Measurements from ENCODE around the gene RECQL.

DNA sequence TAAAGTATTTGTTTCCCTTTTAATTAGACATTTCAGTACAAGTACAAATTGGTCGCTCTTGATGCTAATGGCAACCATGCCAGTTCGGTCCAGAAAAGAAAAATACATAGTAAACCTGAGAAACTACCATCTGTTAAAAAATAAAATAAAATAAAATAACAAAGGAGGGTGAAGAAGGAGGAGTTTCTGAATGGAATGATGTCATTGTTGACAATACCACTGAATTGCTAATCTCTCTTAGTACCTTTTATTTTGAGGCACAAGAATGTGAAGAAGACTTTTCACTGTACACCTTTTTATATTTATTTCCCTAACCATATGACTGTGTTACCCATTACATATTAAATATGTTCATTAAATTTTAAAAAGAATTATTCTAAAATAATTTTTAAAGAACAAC is 44.1 kb upstream of the RECQL start:
- TF ChIP-seq, protein P1, sequence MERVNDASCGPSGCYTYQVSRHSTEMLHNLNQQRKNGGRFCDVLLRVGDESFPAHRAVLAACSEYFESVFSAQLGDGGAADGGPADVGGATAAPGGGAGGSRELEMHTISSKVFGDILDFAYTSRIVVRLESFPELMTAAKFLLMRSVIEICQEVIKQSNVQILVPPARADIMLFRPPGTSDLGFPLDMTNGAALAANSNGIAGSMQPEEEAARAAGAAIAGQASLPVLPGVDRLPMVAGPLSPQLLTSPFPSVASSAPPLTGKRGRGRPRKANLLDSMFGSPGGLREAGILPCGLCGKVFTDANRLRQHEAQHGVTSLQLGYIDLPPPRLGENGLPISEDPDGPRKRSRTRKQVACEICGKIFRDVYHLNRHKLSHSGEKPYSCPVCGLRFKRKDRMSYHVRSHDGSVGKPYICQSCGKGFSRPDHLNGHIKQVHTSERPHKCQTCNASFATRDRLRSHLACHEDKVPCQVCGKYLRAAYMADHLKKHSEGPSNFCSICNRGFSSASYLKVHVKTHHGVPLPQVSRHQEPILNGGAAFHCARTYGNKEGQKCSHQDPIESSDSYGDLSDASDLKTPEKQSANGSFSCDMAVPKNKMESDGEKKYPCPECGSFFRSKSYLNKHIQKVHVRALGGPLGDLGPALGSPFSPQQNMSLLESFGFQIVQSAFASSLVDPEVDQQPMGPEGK (CRISPR knock-in tag; IDR thresholded peaks at IDR 0.05; ENCODE audit: borderline replicate concordance) = no peak
- TF ChIP-seq GLIS3 (CRISPR knock-in tag; IDR thresholded peaks at IDR 0.05) (no peak), OSR1 (CRISPR knock-in tag; IDR thresholded peaks at IDR 0.05) (no peak), ZC3H10 (CRISPR knock-in tag; IDR thresholded peaks at IDR 0.05) (no peak), RARB (CRISPR knock-in tag; IDR thresholded peaks at IDR 0.05) (no peak), ZFP30 (CRISPR knock-in tag; IDR thresholded peaks at IDR 0.05) (no peak), ZNF565 (CRISPR knock-in tag; conservative IDR thresholded peaks at IDR 0.05; ENCODE audit: low read depth) (no peak), ZNF70 (CRISPR knock-in tag; IDR thresholded peaks at IDR 0.05) (no peak), ARNTL (CRISPR knock-in tag; IDR thresholded peaks at IDR 0.05; ENCODE audit: borderline replicate concordance, low read depth) (no peak), SNAI2 (CRISPR knock-in tag; IDR thresholded peaks at IDR 0.05) (no peak), CSDC2 (CRISPR knock-in tag; IDR thresholded peaks at IDR 0.05) (no peak)
- TF ChIP-seq, protein P2, sequence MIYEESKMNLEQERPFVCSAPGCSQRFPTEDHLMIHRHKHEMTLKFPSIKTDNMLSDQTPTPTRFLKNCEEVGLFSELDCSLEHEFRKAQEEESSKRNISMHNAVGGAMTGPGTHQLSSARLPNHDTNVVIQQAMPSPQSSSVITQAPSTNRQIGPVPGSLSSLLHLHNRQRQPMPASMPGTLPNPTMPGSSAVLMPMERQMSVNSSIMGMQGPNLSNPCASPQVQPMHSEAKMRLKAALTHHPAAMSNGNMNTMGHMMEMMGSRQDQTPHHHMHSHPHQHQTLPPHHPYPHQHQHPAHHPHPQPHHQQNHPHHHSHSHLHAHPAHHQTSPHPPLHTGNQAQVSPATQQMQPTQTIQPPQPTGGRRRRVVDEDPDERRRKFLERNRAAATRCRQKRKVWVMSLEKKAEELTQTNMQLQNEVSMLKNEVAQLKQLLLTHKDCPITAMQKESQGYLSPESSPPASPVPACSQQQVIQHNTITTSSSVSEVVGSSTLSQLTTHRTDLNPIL (CRISPR knock-in tag; IDR thresholded peaks at IDR 0.05; ENCODE audit: low read depth) = no peak
